Stimulated activated CD8-positive, alpha-beta memory T cell treated with anti-CD3 and anti-CD28 coated beads, Interleukin-7, amount 100 ng/mL, for 48 hours (primary cell): ENCODE results near the gene CYB5D1.
A peak's percentile ranks its signal among the peaks of the same experiment; 100 is the strongest.

Experiments
- DNase-seq, 2 donors: peaks; one replicate each; pipeline ENCODE4 v3.0.0-alpha.2; 2020; ENCODE audit warnings: low read depth in 1 of 2; ENCODE audit errors: extremely low read depth in 1 of 2

CYB5D1 gene

GRCh38 chr17:7884581-7885366 lies 27.0 kb downstream of the CYB5D1 start:
- no peak for DNase-seq

GRCh38 chr17:7885367-7886226 lies 27.8 kb downstream of the CYB5D1 start:
- peak in 1 of 2 donors; percentile 37 for DNase-seq

GRCh38 chr17:7886227-7887037 lies 28.6 kb downstream of the CYB5D1 start:
- DNase-seq, result peak in 1 of 2 donors; percentile 38

GRCh38 chr17:7887038-7887481 lies 29.3 kb downstream of the CYB5D1 start:
- DNase-seq, result no peak

- DNase-seq, result peak; percentile 65 to 87
Measured at GRCh38 chr17:7887482-7888183, 29.8 kb downstream of the CYB5D1 start.

- DNase-seq, result peak in 1 of 2 donors; percentile 32
Measured at GRCh38 chr17:7888184-7888920, 30.5 kb downstream of the CYB5D1 start, which contains the start of gene CHD3. Gene CHD3 (plus strand): TSS chr17:7888789. CDS start chr17:7889001, 212 bp downstream.

GRCh38 chr17:7889166-7889955 lies 31.6 kb downstream of the CYB5D1 start:
- peak in 1 of 2 donors; percentile 25 for DNase-seq

GRCh38 chr17:7893187-7893880 lies 35.5 kb downstream of the CYB5D1 start:
- no peak for DNase-seq

- DNase-seq, result no peak
Measured at GRCh38 chr17:7894226-7894625, 36.4 kb downstream of the CYB5D1 start.

GRCh38 chr17:7894866-7895265 lies 37.1 kb downstream of the CYB5D1 start:
- no peak for DNase-seq

- DNase-seq, result no peak
Measured at GRCh38 chr17:7897090-7897489, 39.3 kb downstream of the CYB5D1 start.

- no peak for DNase-seq
Measured at GRCh38 chr17:7897773-7898172, 40.0 kb downstream of the CYB5D1 start.

- DNase-seq, result no peak
Measured at GRCh38 chr17:7903154-7904103, 45.6 kb downstream of the CYB5D1 start.

- no peak for DNase-seq
Measured at GRCh38 chr17:7909089-7909488, 51.3 kb downstream of the CYB5D1 start.

GRCh38 chr17:7910281-7910680 lies 52.5 kb downstream of the CYB5D1 start:
- DNase-seq, result no peak

GRCh38 chr17:7910711-7911110 lies 52.9 kb downstream of the CYB5D1 start:
- DNase-seq, result no peak

- DNase-seq, result no peak
Measured at GRCh38 chr17:7911116-7911515, 53.3 kb downstream of the CYB5D1 start.
